A549 (cell line): ENCODE measurements around the gene ZW10.

Experiments
- JUN ChIP-seq, 2 experiments: fragments of >200 bp; sonication (Bioruptor Twin); formaldehyde crosslinking; IDR thresholded peaks; 2 replicates in 1 of 2; 3 replicates in 1 of 2; pipeline ENCODE4 v1.6.1; 2016 to 2017
- NFE2L2 ChIP-seq: fragments of 150-350 bp; conservative IDR thresholded peaks from 2 replicates; pipeline ENCODE4 v1.6.1; 2014; ENCODE audit warnings: low read length
- PHF8 ChIP-seq: fragments of 200-600 bp; sonication (generic); IDR thresholded peaks from 2 replicates; pipeline ENCODE4 v1.6.1; 2016; ENCODE audit warnings: low read depth, mild to moderate bottlenecking, antibody characterized with exemption, moderate library complexity, borderline replicate concordance
- POLR2A ChIP-seq: IDR thresholded peaks from 2 replicates; pipeline ENCODE4 v1.6.1; 2012; ENCODE audit warnings: mild to moderate bottlenecking, low read length
- POLR2AphosphoS2 ChIP-seq: conservative IDR thresholded peaks from 2 replicates; pipeline ENCODE4 v1.6.1; 2012; ENCODE audit warnings: low read length, improper control_type of control experiment, inconsistent platforms
- TF ChIP-seq, protein P1 (sequence below): fragments of >200 bp; sonication (Bioruptor Twin); formaldehyde crosslinking; IDR thresholded peaks from 3 replicates; pipeline ENCODE4 v1.5.1; 2016

DNA sequence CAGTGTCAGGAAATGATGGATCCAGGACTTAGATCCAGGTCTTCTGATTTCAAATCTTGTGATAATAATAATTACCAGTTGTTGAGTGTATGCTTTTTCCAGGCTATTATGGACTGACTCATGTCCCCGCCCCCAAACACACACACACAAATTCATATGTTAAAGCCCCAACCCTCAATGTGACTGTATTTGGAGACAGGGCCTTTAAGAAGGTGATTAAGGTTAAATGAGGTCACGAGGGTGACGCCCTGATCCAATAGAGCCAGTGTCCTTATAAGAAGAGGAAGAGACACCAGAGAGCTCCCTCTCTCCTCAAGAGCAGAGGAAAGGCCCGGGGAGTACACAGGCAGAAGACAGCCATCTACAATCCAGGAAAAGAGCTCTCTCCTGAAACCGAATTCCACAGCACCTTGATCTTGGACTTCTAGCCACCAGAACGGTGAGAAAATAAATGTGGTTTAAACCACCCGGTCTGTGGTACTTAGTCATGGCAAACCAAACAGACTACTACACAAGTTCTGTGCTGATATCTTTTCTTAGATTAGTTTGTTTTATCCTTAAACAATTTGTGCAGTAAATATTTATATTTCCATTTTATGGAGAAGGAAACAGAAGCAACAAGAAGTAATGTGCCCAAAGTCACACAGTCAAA is 75.6 kb downstream of the ZW10 start:
- TF ChIP-seq POLR2A (no peak), PHF8 (no peak), POLR2AphosphoS2 (no peak), JUN (IDR thresholded peaks at IDR 0.05) (no peak), NFE2L2 (no peak)
- TF ChIP-seq, protein P1, sequence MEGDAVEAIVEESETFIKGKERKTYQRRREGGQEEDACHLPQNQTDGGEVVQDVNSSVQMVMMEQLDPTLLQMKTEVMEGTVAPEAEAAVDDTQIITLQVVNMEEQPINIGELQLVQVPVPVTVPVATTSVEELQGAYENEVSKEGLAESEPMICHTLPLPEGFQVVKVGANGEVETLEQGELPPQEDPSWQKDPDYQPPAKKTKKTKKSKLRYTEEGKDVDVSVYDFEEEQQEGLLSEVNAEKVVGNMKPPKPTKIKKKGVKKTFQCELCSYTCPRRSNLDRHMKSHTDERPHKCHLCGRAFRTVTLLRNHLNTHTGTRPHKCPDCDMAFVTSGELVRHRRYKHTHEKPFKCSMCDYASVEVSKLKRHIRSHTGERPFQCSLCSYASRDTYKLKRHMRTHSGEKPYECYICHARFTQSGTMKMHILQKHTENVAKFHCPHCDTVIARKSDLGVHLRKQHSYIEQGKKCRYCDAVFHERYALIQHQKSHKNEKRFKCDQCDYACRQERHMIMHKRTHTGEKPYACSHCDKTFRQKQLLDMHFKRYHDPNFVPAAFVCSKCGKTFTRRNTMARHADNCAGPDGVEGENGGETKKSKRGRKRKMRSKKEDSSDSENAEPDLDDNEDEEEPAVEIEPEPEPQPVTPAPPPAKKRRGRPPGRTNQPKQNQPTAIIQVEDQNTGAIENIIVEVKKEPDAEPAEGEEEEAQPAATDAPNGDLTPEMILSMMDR: no peak
